Chondrocyte (in vitro differentiated cells): Measurements from ENCODE around the gene GNA12. TPM values are rescaled to one million over a fixed set of nuclear protein-coding genes. Genes with fewer than 3 reads are reported as not detected.
A peak's percentile ranks its signal among the peaks of the same experiment; 100 is the strongest.

Experiments used
- DNase-seq: peaks from one replicate; pipeline ENCODE4 v3.0.0; 2021; ENCODE audit warnings: mixed read lengths, low spot score
- H3K27ac Mint-ChIP-seq: one replicate; pipeline ENCODE4 v1.8.0; 2021; ENCODE audit warnings: mild to moderate bottlenecking, moderate library complexity, mixed read lengths; ENCODE audit not compliant: unreplicated experiment
- H3K27me3 Mint-ChIP-seq: 2 replicates; pipeline ENCODE4 v1.8.0; 2021; ENCODE audit warnings: low read depth, mixed read lengths
- H3K36me3 Mint-ChIP-seq: 2 replicates; pipeline ENCODE4 v1.8.0; 2021; ENCODE audit warnings: low read depth, mixed read lengths
- H3K4me1 Mint-ChIP-seq: 2 replicates; pipeline ENCODE4 v1.8.0; 2021; ENCODE audit warnings: low read depth, mild to moderate bottlenecking, mixed read lengths
- H3K4me3 Mint-ChIP-seq: one replicate; pipeline ENCODE4 v1.8.0; 2021; ENCODE audit warnings: mild to moderate bottlenecking, moderate library complexity, mixed read lengths; ENCODE audit not compliant: unreplicated experiment
- H3K9me3 Mint-ChIP-seq: 2 replicates; pipeline ENCODE4 v1.8.0; 2021; ENCODE audit warnings: low read depth, mixed read lengths
- CTCF ChIP-seq: fragments of 200-600 bp; sonication (generic); IDR thresholded peaks from 2 replicates; pipeline ENCODE4 v1.5.0; 2021; ENCODE audit warnings: antibody characterized with exemption, mild to moderate bottlenecking, moderate library complexity
- total RNA-seq: library from RNA; stranded (reverse); gene quantifications from 3 replicates; pipeline ENCODE4 v1.2.1, GENCODE V29; 2021

Gene GNA12
- total RNA-seq, 1 donor from 2014 or later = 111 TPM

GRCh38 chr7:2802101-2802500 is 42.0 kb downstream of the GNA12 start:
- peak overlapping the region; percentile 32 for H3K4me3 Mint-ChIP-seq
- DNase-seq = no peak
- TF ChIP-seq CTCF = no peak
- H3K27me3 Mint-ChIP-seq = no peaks in the 10 kb centered on the region
- H3K36me3 Mint-ChIP-seq = peaks cover 2% of the 10 kb centered on the region
- H3K27ac Mint-ChIP-seq = peak overlapping the region; percentile 95
- no peaks in the 10 kb centered on the region for H3K9me3 Mint-ChIP-seq
- peaks cover 89% of the 10 kb centered on the region for H3K4me1 Mint-ChIP-seq

GRCh38 chr7:2800931-2801688 is 43.0 kb downstream of the GNA12 start:
- H3K4me3 Mint-ChIP-seq = peak overlapping the region; percentile 31
- no peak for TF ChIP-seq CTCF
- no peak for DNase-seq
- no peaks in the 10 kb centered on the region for H3K9me3 Mint-ChIP-seq
- peaks cover 95% of the 10 kb centered on the region for H3K4me1 Mint-ChIP-seq
- no peaks in the 10 kb centered on the region for H3K27me3 Mint-ChIP-seq
- peaks cover 4% of the 10 kb centered on the region for H3K36me3 Mint-ChIP-seq
- H3K27ac Mint-ChIP-seq = peak overlapping the region; percentile 95

DNA sequence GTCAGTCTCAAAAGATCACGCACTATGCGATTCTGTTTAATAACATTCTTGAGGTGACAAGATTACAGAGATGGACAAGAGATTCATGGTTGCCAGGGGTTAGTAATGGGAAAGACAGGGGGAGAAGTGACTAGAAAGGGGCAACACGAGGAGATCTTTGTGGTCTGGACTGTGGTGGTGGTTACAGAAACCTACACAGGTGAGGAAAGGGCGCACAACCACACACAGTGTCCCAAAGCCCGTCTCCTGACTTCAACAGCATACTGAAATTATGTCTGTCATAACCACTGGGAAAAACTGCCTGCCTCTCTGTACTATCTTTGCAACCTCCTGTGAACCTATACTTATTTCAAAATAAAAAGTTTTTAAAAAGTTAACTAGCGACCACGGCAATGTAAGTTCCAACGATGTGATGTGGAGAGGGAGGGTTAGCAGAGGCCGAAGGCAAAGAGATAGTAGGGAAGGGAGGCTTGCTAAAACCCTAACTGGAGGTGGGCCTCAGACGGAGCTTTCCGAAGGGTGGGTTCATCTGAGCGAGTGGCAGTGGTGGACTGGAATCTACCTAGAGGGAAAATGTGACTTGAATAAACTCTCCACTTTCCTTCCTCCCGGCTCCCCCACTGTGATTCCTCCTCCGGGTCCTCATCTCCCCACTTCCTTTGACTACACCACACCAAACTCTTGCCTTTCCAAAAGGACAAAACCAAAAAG is 43.7 kb downstream of the GNA12 start:
- Mint-ChIP-seq H3K4me3 (peak overlapping the region; percentile 31), H3K27ac (peak overlapping the region; percentile 95), H3K4me1 (peaks cover 94% of the 10 kb centered on the region), H3K27me3 (no peaks in the 10 kb centered on the region), H3K9me3 (no peaks in the 10 kb centered on the region), H3K36me3 (peaks cover 4% of the 10 kb centered on the region)
- no peak for DNase-seq
- no peak for TF ChIP-seq CTCF

- DNase-seq = no peak
- TF ChIP-seq CTCF = no peak
- Mint-ChIP-seq H3K9me3 (no peaks in the 10 kb centered on the region), H3K27ac (peak overlapping the region; percentile 80), H3K36me3 (peaks cover 11% of the 10 kb centered on the region), H3K27me3 (no peaks in the 10 kb centered on the region), H3K4me1 (peaks cover 97% of the 10 kb centered on the region), H3K4me3 (no peak overlapping the region)
Measured at GRCh38 chr7:2799253-2799652, 44.9 kb downstream of the GNA12 start.

- DNase-seq = no peak
- Mint-ChIP-seq H3K27me3 (no peaks in the 10 kb centered on the region), H3K36me3 (peaks cover 16% of the 10 kb centered on the region), H3K27ac (no peak overlapping the region), H3K4me1 (peaks cover 91% of the 10 kb centered on the region), H3K4me3 (no peak overlapping the region), H3K9me3 (no peaks in the 10 kb centered on the region)
- TF ChIP-seq CTCF = no peak
Measured at GRCh38 chr7:2798669-2799068, 45.4 kb downstream of the GNA12 start.
